NCI-H446 (cell line): ENCODE data around the gene ZNF276.
"Not testable (repeated sequence)": the region's sequence is repeated elsewhere in the genome, so short reads cannot be mapped to it uniquely, and the experiment has no call there.

Experiments
- DNase-seq, 2 experiments: peaks; one replicate each; lab custom pipeline; 2025; lab: John Stamatoyannopoulos, UW

Gene ZNF276

GRCh38 chr16:89696670-89697128 lies 24.6 kb upstream of the ZNF276 start:
- no peak for DNase-seq

- DNase-seq = no peak
These were observed 24.1 kb upstream of the ZNF276 start for GRCh38 chr16:89697161-89697615.

GRCh38 chr16:89697616-89698331 lies 23.6 kb upstream of the ZNF276 start:
- no peak for DNase-seq

- not testable (repeated sequence) for DNase-seq
These were observed 22.6 kb upstream of the ZNF276 start for GRCh38 chr16:89698717-89699116.

- DNase-seq = not testable (repeated sequence)
These were observed 21.7 kb upstream of the ZNF276 start for GRCh38 chr16:89699629-89700099.

- peak; percentile 77 to 92 for DNase-seq
These were observed 21.2 kb upstream of the ZNF276 start for GRCh38 chr16:89700100-89700648.

GRCh38 chr16:89700649-89701424 lies 20.5 kb upstream of the ZNF276 start:
- peak in 1 of 2 experiments; percentile 35 for DNase-seq

- DNase-seq = peak; percentile 21 to 80
These were observed 19.6 kb upstream of the ZNF276 start, which contains the start of gene SPATA2L for GRCh38 chr16:89701425-89702406. Gene SPATA2L (minus strand): TSS chr16:89701705. CDS start chr16:89701232, 473 bp downstream.

- no peak for DNase-seq
These were observed 17.1 kb upstream of the ZNF276 start for GRCh38 chr16:89704281-89704680.

GRCh38 chr16:89705006-89705405 lies 16.3 kb upstream of the ZNF276 start:
- DNase-seq = no peak

GRCh38 chr16:89706518-89707260 lies 14.6 kb upstream of the ZNF276 start:
- DNase-seq = no peak

- no peak for DNase-seq
These were observed 13.6 kb upstream of the ZNF276 start for GRCh38 chr16:89707695-89708094.

GRCh38 chr16:89708481-89708931 lies 12.8 kb upstream of the ZNF276 start:
- DNase-seq = no peak

- DNase-seq = no peak
These were observed 12.2 kb upstream of the ZNF276 start for GRCh38 chr16:89709166-89709565.

- no peak for DNase-seq
These were observed 11.5 kb upstream of the ZNF276 start for GRCh38 chr16:89709716-89710432.

- DNase-seq = no peak
These were observed 10.4 kb upstream of the ZNF276 start for GRCh38 chr16:89710709-89711564.

GRCh38 chr16:89711601-89712273 lies 9.6 kb upstream of the ZNF276 start:
- DNase-seq = peak; percentile 27 to 71

GRCh38 chr16:89712274-89712781 lies 9.0 kb upstream of the ZNF276 start:
- no peak for DNase-seq
